ENCODE results near the gene PDSS2.
"Not testable (repeated sequence)": the region's sequence is repeated elsewhere in the genome, so short reads cannot be mapped to it uniquely, and the experiment has no call there.

The PDSS2 gene

DNA sequence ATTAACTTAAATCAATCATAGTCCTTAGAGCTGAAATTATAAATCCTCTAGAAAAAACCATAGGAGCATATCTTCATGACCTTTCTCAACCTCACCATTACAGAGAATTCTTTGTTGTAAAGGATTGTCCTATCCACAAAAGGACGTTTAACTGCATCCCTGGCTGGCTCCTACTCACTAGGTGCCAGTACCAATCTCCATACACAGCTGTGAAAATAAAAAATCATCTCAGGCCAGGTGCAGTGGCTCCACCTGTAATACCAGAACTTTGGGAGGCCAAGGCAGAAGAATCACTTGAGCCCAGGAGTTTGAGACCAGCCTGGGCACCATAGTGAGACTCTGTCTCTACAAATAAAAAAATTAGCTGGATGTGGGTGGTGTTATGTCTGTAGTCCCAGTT, 89.9 kb downstream of the PDSS2 start:
- FAIRE-seq: no peak

DNA sequence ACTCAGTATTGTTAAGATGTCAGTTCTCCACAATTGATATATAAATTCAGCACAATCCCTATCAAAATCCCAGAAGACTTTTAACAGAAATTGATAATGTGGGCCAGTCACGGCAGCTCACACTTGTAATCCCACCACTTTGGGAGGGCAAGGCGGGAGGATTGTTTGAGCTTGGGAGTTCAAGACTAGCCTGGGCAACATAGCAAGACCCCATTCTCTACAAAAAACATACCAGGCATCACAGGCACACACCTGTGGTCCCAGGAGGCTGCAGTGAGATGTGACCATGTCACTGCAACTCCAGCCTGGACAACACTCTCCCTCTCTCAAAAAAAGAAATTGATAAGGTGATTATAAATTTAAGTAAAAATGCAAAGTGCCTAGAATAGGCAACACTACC, 90.9 kb downstream of the PDSS2 start:
- FAIRE-seq (no peak), DNase-seq (ENCODE audit: insufficient read length, low spot score) (no peak)
- TF ChIP-seq PAX5 (IDR thresholded peaks at IDR 0.05; ENCODE audit: insufficient read depth, low read length, severe bottlenecking): no peak
- TF ChIP-seq SPI1 (IDR thresholded peaks at IDR 0.05; ENCODE audit: low read depth, low read length): no peak
- no peak for TF ChIP-seq POU2F2 (IDR thresholded peaks at IDR 0.05; ENCODE audit: low read depth, low read length)

More for the DNA sequence above, 89.9 kb downstream of the PDSS2 start:
- no peak for DNase-seq (ENCODE audit: insufficient read length, low spot score)
- TF ChIP-seq PAX5 (IDR thresholded peaks at IDR 0.05; ENCODE audit: insufficient read depth, low read length, severe bottlenecking): no peak
- no peak for TF ChIP-seq SPI1 (IDR thresholded peaks at IDR 0.05; ENCODE audit: low read depth, low read length)
- TF ChIP-seq TAF1 (IDR thresholded peaks at IDR 0.05; ENCODE audit: low read depth, low read length): no peak
- TF ChIP-seq POLR2AphosphoS5 (IDR thresholded peaks at IDR 0.05; ENCODE audit: low read depth, low read length): no peak
- TF ChIP-seq POLR2A (IDR thresholded peaks at IDR 0.05; ENCODE audit: low read depth, low read length): no peak
- no peak for TF ChIP-seq POU2F2 (IDR thresholded peaks at IDR 0.05; ENCODE audit: low read depth, low read length)

DNA sequence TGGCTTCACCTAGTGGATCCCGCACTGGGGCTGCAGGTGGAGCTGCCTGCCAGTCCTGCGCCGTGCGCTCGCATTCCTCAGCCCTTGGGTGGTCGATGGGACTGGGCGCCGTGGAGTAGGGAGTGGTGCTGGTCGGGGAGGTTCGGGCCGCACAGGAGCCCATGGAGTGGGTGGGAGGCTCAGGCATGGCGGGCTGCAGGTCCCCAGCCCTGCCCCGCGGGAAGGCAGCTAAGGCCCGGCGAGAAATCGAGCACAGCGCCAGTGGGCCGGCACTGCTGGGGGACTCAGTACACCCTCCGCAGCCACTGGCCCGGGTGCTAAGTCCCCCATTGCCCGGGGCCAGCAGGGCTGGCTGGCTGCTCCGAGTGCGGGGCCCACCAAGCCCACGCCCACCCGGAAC, 95.2 kb downstream of the PDSS2 start:
- not testable (repeated sequence) for DNase-seq (ENCODE audit: insufficient read length, low spot score); FAIRE-seq

DNA sequence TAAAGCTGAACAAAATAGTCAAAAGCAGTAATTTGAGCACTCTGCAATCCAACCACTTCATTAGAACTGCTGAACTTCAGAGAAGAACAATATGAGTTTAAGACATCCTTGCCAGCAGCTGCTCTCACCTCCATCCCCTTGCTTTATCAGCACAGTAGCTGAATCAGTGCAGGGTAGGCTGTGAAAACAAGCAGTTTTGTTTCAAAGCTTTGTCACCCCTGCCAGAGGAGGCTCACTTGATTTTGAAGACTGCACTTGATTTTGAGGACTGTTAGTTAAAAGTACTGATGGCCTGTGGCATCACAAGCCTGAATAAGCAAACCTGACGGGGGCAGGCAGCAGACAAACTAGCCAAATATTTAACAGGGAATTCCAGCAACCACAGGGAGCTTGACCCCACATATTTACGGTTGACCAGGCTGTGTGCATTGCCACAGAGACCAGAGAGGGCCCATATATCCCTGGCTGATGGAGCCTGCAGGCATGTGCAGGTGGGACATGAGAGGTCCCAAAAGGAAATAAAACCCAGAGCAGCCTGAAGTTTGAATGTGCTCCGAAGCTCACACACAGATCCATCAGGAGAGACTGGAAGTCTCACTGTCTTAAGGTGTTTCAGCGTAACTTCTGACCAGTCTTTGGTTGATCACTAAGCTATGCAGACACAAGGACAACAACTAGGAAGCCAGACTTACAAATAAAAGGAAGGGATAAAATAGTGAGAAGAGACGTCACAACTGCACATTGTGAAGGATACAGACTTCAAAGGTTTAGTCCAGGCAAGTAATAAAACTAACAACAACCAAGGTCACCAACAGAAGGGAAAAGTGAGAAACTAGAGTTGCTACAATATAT, 97.4 kb downstream of the PDSS2 start:
- TF ChIP-seq POU2F2 (IDR thresholded peaks at IDR 0.05; ENCODE audit: low read depth, low read length) (no peak), SPI1 (IDR thresholded peaks at IDR 0.05; ENCODE audit: low read depth, low read length) (no peak), POLR2AphosphoS5 (IDR thresholded peaks at IDR 0.05; ENCODE audit: low read depth, low read length) (no peak), TAF1 (IDR thresholded peaks at IDR 0.05; ENCODE audit: low read depth, low read length) (no peak), PAX5 (IDR thresholded peaks at IDR 0.05; ENCODE audit: insufficient read depth, low read length, severe bottlenecking) (no peak), POLR2A (IDR thresholded peaks at IDR 0.05; ENCODE audit: low read depth, low read length) (no peak)
- no peak for DNase-seq (ENCODE audit: insufficient read length, low spot score)

DNA sequence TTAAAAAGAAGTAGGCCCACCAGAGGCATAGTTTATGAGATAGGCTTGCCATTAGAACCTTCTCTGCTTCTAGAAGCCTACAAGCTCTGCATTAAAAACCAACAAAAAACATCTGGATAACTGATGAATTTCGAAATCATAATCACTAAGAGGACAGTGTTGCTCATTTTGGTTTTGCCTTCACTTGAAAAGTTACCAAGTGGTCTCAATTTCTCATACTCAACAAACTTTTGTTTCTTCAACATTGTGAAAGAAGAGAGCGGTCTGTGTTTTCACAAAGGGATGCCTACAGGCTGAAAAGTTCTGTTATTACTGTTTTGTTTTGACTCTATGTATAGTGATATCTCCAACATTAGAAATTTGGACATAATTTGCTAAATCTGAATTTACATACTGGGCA, 98.9 kb downstream of the PDSS2 start:
- TF ChIP-seq POLR2AphosphoS5 (IDR thresholded peaks at IDR 0.05; ENCODE audit: low read depth, low read length) (no peak), SPI1 (IDR thresholded peaks at IDR 0.05; ENCODE audit: low read depth, low read length) (no peak), PAX5 (IDR thresholded peaks at IDR 0.05; ENCODE audit: insufficient read depth, low read length, severe bottlenecking) (no peak), POLR2A (IDR thresholded peaks at IDR 0.05; ENCODE audit: low read depth, low read length) (no peak), TAF1 (IDR thresholded peaks at IDR 0.05; ENCODE audit: low read depth, low read length) (no peak), POU2F2 (IDR thresholded peaks at IDR 0.05; ENCODE audit: low read depth, low read length) (no peak)
- FAIRE-seq: no peak
- no peak for DNase-seq (ENCODE audit: insufficient read length, low spot score)

More for the DNA sequence above, 97.4 kb downstream of the PDSS2 start:
- FAIRE-seq: no peak

DNA sequence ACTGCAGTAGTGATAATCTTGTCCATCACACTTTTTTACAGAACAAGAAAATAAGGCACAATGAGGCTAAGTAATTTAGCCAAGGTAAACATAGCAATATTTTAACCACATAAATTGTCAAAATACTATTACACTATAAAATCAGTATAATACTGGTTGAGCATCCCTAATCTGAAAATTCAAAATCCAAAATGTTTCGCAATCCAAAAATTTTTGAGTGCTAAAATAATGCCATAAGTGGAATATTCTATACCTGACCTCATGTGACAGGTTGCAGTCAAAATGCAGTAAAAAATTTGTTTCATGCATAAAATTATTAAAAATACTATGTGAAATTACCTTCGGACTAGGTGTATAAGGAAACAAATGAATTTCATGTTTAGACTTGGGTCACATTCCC, 101.5 kb downstream of the PDSS2 start:
- no peak for FAIRE-seq
- TF ChIP-seq POU2F2 (IDR thresholded peaks at IDR 0.05; ENCODE audit: low read depth, low read length) (no peak), POLR2AphosphoS5 (IDR thresholded peaks at IDR 0.05; ENCODE audit: low read depth, low read length) (no peak), TAF1 (IDR thresholded peaks at IDR 0.05; ENCODE audit: low read depth, low read length) (no peak)
- DNase-seq (ENCODE audit: insufficient read length, low spot score): no peak

DNA sequence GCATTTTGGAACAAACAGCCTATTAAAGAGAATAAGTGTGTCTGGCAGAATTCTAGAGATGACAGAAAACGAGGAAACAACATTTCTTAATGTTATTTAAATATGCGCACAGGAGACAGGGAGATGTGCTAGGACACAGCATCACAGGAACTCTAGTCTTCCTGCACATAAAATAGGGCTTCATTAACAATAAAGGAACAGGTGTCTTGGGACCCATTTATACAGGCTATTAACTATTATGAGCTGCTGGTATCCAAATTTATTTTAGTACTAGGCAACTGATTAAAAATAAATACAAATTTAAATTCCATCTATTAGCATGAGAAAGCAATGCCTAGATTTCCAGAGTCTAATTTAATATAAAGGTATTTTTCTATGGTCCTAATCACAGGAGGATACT, 102.3 kb downstream of the PDSS2 start:
- DNase-seq (ENCODE audit: insufficient read length, low spot score): no peak
- FAIRE-seq: no peak
- TF ChIP-seq TAF1 (IDR thresholded peaks at IDR 0.05; ENCODE audit: low read depth, low read length) (no peak), SPI1 (IDR thresholded peaks at IDR 0.05; ENCODE audit: low read depth, low read length) (no peak)

DNA sequence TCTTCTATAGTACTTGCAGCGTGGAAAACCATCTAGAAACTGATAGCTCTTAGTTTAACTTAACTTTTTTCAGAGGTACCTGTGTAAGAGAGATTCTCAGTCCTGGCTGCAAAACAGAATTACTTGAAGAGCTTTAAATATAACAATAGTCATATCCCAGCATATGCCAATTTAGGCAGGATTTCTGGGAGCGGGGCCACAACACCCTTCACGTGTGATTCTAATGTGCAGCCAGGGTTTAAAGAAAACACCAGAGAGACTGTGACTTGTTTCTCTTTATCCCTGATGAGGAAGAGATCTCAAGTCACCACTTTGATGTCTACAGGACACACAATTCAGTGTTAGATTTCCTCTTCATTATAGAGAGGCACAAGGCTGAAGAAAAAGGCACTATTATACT, 103.7 kb downstream of the PDSS2 start:
- DNase-seq (ENCODE audit: insufficient read length, low spot score): no peak
- TF ChIP-seq POU2F2 (IDR thresholded peaks at IDR 0.05; ENCODE audit: low read depth, low read length): no peak
- TF ChIP-seq POLR2A (IDR thresholded peaks at IDR 0.05; ENCODE audit: low read depth, low read length): no peak
- TF ChIP-seq TAF1 (IDR thresholded peaks at IDR 0.05; ENCODE audit: low read depth, low read length): no peak
- no peak for TF ChIP-seq SPI1 (IDR thresholded peaks at IDR 0.05; ENCODE audit: low read depth, low read length)
- TF ChIP-seq POLR2AphosphoS5 (IDR thresholded peaks at IDR 0.05; ENCODE audit: low read depth, low read length): no peak
- no peak for TF ChIP-seq PAX5 (IDR thresholded peaks at IDR 0.05; ENCODE audit: insufficient read depth, low read length, severe bottlenecking)
- no peak for FAIRE-seq

DNA sequence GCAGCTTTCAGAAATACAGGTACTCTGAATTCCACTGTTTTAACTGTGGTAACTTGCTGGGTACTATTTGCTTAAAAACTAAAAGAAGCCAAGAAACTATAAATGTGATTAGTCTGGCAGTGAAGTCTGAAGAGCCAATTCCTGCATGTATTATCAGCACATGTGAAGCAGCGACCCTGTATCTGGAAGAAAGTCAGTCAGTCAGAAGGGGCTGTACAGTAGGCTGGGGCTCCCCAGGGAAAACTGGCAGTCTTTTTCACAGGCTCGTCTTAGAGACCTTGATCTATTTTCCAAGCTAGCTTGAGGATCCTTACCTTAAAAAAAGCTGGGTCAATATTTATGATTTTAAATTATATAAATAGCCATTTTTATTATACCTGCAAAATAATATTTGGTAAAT, 104.9 kb downstream of the PDSS2 start:
- DNase-seq (ENCODE audit: insufficient read length, low spot score) (no peak), FAIRE-seq (no peak)
- TF ChIP-seq POLR2A (IDR thresholded peaks at IDR 0.05; ENCODE audit: low read depth, low read length) (no peak), POLR2AphosphoS5 (IDR thresholded peaks at IDR 0.05; ENCODE audit: low read depth, low read length) (no peak), TAF1 (IDR thresholded peaks at IDR 0.05; ENCODE audit: low read depth, low read length) (no peak), POU2F2 (IDR thresholded peaks at IDR 0.05; ENCODE audit: low read depth, low read length) (no peak), PAX5 (IDR thresholded peaks at IDR 0.05; ENCODE audit: insufficient read depth, low read length, severe bottlenecking) (no peak), SPI1 (IDR thresholded peaks at IDR 0.05; ENCODE audit: low read depth, low read length) (no peak)

DNA sequence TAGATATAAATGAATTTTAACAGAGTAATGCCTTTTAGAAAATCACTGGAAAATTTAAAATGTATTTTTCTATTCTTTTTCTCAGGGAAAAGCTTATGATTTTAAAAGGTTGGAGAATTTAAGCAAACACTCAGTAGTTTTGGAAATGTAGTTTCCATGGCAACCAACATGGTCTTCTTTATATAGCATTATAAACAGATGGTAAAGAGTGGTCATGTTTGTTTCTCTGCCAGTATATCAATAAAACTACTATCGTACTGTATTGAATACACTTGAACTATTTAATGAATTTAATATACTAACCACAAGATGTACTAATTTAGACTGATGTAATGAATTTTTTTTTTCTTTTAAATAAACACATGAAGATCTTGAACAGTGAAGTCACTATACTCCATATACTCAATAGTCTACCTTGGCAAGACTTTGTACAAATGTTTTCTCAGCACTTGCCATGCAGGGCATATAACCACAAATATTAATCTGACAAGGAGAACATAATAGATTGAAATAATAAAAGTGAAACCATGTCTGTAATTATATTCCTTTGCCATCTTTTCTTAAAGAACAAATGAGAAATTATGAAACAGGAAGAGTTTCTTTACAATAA, 105.5 kb downstream of the PDSS2 start:
- FAIRE-seq: no peak
- DNase-seq (ENCODE audit: insufficient read length, low spot score): no peak
- no peak for TF ChIP-seq POLR2A (IDR thresholded peaks at IDR 0.05; ENCODE audit: low read depth, low read length)
- no peak for TF ChIP-seq TAF1 (IDR thresholded peaks at IDR 0.05; ENCODE audit: low read depth, low read length)
- no peak for TF ChIP-seq POU2F2 (IDR thresholded peaks at IDR 0.05; ENCODE audit: low read depth, low read length)
- TF ChIP-seq POLR2AphosphoS5 (IDR thresholded peaks at IDR 0.05; ENCODE audit: low read depth, low read length): no peak
- TF ChIP-seq SPI1 (IDR thresholded peaks at IDR 0.05; ENCODE audit: low read depth, low read length): no peak
- TF ChIP-seq PAX5 (IDR thresholded peaks at IDR 0.05; ENCODE audit: insufficient read depth, low read length, severe bottlenecking): no peak

Data from GM12891 (cell line).